Panc1 (cell line): ENCODE data around the gene REV3L. TPM values are rescaled to one million over a fixed set of nuclear protein-coding genes. Genes with fewer than 3 reads are reported as not detected.
A peak's percentile ranks its signal among the peaks of the same experiment; 100 is the strongest.

ENCODE experiments used
- ATAC-seq: fragments of 200-7000 bp; cut with Tn5 transposase; 2 replicates; pipeline ENCODE4 v1.9.1; 2020; ENCODE audit warnings: mild to moderate bottlenecking, moderate library complexity
- BruUV-seq: library from RNA; stranded (reverse); fragments of 400-500 nt; replicated peaks from 2 replicates; lab custom pipeline; 2021; lab: Mats Ljungman, UMichigan
- CTCF ChIA-PET: fragments of 300-600 bp; sonication (Branson Sonifier 250); formaldehyde crosslinking; loops from one replicate; lab custom pipeline; 2022; ENCODE audit warnings: antibody characterized with exemption; lab: Charles Lee
- POLR2A ChIA-PET: fragments of 300-600 bp; sonication (Branson Sonifier 250); formaldehyde crosslinking; loops from one replicate; lab custom pipeline; 2022; ENCODE audit warnings: antibody characterized with exemption; lab: Charles Lee
- DNase-seq: peaks from one replicate; pipeline ENCODE4 v3.0.0-alpha.2; 2010; ENCODE audit warnings: low read depth, low spot score
- H3K27ac ChIP-seq: 2 replicates; pipeline ENCODE4 v1.5.1; 2011; ENCODE audit warnings: mild to moderate bottlenecking, low read length, inconsistent platforms
- H3K27me3 ChIP-seq: fragments of 200-500 bp; sonication (Bioruptor generic); 2 replicates; pipeline ENCODE4 v1.6.0; 2014; ENCODE audit warnings: low read length, inconsistent platforms; ENCODE audit not compliant: control insufficient read depth, insufficient read depth
- H3K36me3 ChIP-seq: fragments of 200-500 bp; sonication (Bioruptor generic); 2 replicates; pipeline ENCODE4 v1.5.1; 2014; ENCODE audit warnings: inconsistent platforms, mild to moderate bottlenecking, low read length, moderate library complexity; ENCODE audit not compliant: control insufficient read depth, insufficient read depth
- H3K4me1 ChIP-seq: 2 replicates; pipeline ENCODE4 v1.5.1; 2011; ENCODE audit warnings: inconsistent platforms, mild to moderate bottlenecking, low read length, moderate library complexity; ENCODE audit not compliant: control insufficient read depth, insufficient read depth
- H3K4me3 ChIP-seq, 2 experiments: 2 replicates each; pipeline ENCODE4 v1.5.1; 2011 to 2012; ENCODE audit warnings: low read depth in 2 of 2, low read length in 2 of 2, mild to moderate bottlenecking in 2 of 2, inconsistent platforms in 1 of 2, moderate library complexity in 1 of 2
- H3K9me3 ChIP-seq: fragments of 200-500 bp; sonication (Bioruptor generic); 2 replicates; pipeline ENCODE4 v1.5.1; 2014; ENCODE audit warnings: low read depth, mild to moderate bottlenecking, inconsistent platforms, low read length, moderate library complexity; ENCODE audit not compliant: control insufficient read depth, insufficient read depth
- POLR2AphosphoS5 ChIP-seq: IDR thresholded peaks from 2 replicates; pipeline ENCODE4 v1.6.1; 2012; ENCODE audit warnings: mild to moderate bottlenecking, low read depth, low read length, moderate library complexity
- SIN3A ChIP-seq: IDR thresholded peaks from 2 replicates; pipeline ENCODE4 v1.6.1; 2012; ENCODE audit warnings: low read depth, mild to moderate bottlenecking, low read length, moderate library complexity, borderline replicate concordance; ENCODE audit not compliant: insufficient read depth
- TCF7L2 ChIP-seq: IDR thresholded peaks from 2 replicates; pipeline ENCODE4 v1.6.1; 2011; ENCODE audit warnings: mild to moderate bottlenecking, low read depth, low read length, inconsistent platforms
- in situ Hi-C: cut with HindIII; loops from 2 replicates; pipeline ENCODE4 v1.10.0; 2016; ENCODE audit warnings: low sequenced_read_pairs, low pct_unique_long_range_greater_than_20kb
- intact Hi-C: fragments of 100-400 bp; cut with micrococcal nuclease; formaldehyde crosslinking; loops from one replicate; pipeline ENCODE4 v1.10.0; 2022; ENCODE audit not compliant: unreplicated experiment
- total RNA-seq: library from RNA; stranded (reverse); gene quantifications from one replicate; pipeline ENCODE4 v1.2.1, GENCODE V29; 2021; ENCODE audit not compliant: unreplicated experiment
- TF ChIP-seq, protein P1 (sequence below): fragments of 450-650 bp; IDR thresholded peaks from 2 replicates; pipeline ENCODE4 v1.5.1; 2017; ENCODE audit warnings: mild to moderate bottlenecking
- TF ChIP-seq, protein P2 (sequence below), 2 experiments: IDR thresholded peaks; 2 replicates each; pipeline ENCODE4 v1.6.1; 2011 to 2012; ENCODE audit warnings: low read depth in 2 of 2, control low read depth in 1 of 2, low read length in 1 of 2, mild to moderate bottlenecking in 1 of 2, moderate library complexity in 1 of 2; ENCODE audit not compliant: insufficient read depth in 1 of 2

The REV3L gene
- total RNA-seq, 1 experiment from 2014 or later = 44.8 TPM

DNA sequence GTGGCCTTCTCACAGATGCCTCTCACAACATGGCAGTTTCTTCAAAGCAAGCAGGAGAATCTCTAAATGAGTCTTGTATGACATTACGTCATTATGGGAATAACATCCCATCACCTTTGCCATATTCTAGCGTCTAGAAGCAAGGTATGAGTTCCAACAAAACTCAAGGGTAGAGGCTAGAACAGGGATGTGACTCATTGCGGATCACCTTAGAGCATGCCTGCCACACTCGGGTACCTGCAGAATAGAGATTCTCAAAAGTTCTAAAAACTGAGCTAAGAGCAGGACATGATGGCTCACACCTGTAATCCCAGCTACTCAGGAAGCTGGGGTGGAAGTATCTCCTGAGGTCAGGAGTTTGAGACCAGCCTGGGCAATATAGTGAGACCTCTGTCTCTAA is 212.9 kb downstream of the REV3L start:
- no peak for ATAC-seq
- no peaks in the 10 kb centered on the region for H3K27me3 ChIP-seq
- no peaks in the 10 kb centered on the region for H3K4me1 ChIP-seq
- ChIA-PET CTCF (no interaction called here), POLR2A (no interaction called here)
- no TSS peak for BruUV-seq
- no peak overlapping the region for H3K4me3 ChIP-seq
- TF ChIP-seq SIN3A = no peak
- TF ChIP-seq, protein P1, sequence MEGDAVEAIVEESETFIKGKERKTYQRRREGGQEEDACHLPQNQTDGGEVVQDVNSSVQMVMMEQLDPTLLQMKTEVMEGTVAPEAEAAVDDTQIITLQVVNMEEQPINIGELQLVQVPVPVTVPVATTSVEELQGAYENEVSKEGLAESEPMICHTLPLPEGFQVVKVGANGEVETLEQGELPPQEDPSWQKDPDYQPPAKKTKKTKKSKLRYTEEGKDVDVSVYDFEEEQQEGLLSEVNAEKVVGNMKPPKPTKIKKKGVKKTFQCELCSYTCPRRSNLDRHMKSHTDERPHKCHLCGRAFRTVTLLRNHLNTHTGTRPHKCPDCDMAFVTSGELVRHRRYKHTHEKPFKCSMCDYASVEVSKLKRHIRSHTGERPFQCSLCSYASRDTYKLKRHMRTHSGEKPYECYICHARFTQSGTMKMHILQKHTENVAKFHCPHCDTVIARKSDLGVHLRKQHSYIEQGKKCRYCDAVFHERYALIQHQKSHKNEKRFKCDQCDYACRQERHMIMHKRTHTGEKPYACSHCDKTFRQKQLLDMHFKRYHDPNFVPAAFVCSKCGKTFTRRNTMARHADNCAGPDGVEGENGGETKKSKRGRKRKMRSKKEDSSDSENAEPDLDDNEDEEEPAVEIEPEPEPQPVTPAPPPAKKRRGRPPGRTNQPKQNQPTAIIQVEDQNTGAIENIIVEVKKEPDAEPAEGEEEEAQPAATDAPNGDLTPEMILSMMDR = no peak
- TF ChIP-seq TCF7L2 = no peak
- no peak for TF ChIP-seq POLR2AphosphoS5
- TF ChIP-seq, protein P2, sequence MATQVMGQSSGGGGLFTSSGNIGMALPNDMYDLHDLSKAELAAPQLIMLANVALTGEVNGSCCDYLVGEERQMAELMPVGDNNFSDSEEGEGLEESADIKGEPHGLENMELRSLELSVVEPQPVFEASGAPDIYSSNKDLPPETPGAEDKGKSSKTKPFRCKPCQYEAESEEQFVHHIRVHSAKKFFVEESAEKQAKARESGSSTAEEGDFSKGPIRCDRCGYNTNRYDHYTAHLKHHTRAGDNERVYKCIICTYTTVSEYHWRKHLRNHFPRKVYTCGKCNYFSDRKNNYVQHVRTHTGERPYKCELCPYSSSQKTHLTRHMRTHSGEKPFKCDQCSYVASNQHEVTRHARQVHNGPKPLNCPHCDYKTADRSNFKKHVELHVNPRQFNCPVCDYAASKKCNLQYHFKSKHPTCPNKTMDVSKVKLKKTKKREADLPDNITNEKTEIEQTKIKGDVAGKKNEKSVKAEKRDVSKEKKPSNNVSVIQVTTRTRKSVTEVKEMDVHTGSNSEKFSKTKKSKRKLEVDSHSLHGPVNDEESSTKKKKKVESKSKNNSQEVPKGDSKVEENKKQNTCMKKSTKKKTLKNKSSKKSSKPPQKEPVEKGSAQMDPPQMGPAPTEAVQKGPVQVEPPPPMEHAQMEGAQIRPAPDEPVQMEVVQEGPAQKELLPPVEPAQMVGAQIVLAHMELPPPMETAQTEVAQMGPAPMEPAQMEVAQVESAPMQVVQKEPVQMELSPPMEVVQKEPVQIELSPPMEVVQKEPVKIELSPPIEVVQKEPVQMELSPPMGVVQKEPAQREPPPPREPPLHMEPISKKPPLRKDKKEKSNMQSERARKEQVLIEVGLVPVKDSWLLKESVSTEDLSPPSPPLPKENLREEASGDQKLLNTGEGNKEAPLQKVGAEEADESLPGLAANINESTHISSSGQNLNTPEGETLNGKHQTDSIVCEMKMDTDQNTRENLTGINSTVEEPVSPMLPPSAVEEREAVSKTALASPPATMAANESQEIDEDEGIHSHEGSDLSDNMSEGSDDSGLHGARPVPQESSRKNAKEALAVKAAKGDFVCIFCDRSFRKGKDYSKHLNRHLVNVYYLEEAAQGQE (IDR thresholded peaks at IDR 0.05; ENCODE audit: insufficient read depth in 1 of 2, low read depth in 2 of 2, low read length in 1 of 2) = no peak
- intact Hi-C loops = no loop called here
- in situ Hi-C loops = no loop called here
- H3K36me3 ChIP-seq = peaks cover 16% of the 10 kb centered on the region
- H3K27ac ChIP-seq = no peak overlapping the region
- no peak for DNase-seq
- no peaks in the 10 kb centered on the region; the same call in 1 of the 2 replicates for H3K9me3 ChIP-seq

DNA sequence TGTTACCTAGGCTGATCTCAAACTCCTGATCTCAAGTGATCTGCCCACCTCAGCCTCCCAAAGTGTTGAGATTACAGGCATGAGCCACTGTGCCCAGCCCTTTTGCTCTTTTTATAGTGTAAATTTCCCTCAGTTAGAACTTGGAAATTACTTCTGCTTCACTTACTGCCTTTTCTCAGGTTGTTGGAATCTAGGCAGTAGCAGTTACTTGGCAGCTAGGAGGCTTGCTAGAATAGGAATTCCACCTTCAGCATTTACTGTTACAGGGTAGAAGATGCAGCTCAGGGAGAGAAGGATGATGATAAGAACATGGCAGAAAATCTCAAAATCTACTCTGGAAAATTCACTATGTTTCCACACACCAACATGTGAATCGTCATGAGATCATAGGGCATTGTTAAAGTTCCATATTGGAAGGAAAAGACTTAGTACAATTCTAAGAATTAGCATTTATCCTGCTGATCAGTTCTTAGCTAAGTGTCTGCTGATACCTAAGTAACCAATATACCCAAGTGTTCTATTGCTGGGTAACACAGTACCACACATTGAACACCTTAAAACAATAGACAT is 213.5 kb downstream of the REV3L start:
- TF ChIP-seq, protein P1 = no peak
- no peak for TF ChIP-seq TCF7L2
- TF ChIP-seq POLR2AphosphoS5 = no peak
- TF ChIP-seq, protein P2 (IDR thresholded peaks at IDR 0.05; ENCODE audit: insufficient read depth in 1 of 2, low read depth in 2 of 2, low read length in 1 of 2) = no peak
- TF ChIP-seq SIN3A = no peak
- no peak overlapping the region for H3K4me3 ChIP-seq
- intact Hi-C loops (no loop called here), in situ Hi-C loops (no loop called here)
- ATAC-seq = 0 out of 2 replicates have a peak, but pooled peaks have one; percentile 36
- peaks cover 16% of the 10 kb centered on the region for H3K36me3 ChIP-seq
- no peaks in the 10 kb centered on the region for H3K27me3 ChIP-seq
- H3K27ac ChIP-seq = no peak overlapping the region
- no peak for DNase-seq
- no TSS peak for BruUV-seq
- H3K9me3 ChIP-seq = no peaks in the 10 kb centered on the region; the same call in 1 of the 2 replicates
- H3K4me1 ChIP-seq = no peaks in the 10 kb centered on the region
- ChIA-PET POLR2A (no interaction called here), CTCF (no interaction called here)
